BJ (cell line): Measurements from ENCODE around the gene ARHGAP23. TPM values are rescaled to one million over a fixed set of nuclear protein-coding genes. Genes with fewer than 3 reads are reported as not detected.

ENCODE experiments used
- CTCF ChIA-PET: fragments of 350-600 bp; formaldehyde crosslinking; extraction: SDS; loops from one replicate; lab custom pipeline; 2021; ENCODE audit warnings: antibody characterized with exemption, inconsistent platforms; lab: Yijun Ruan, JAX
- POLR2A ChIA-PET: fragments of 300-600 bp; sonication (Branson Sonifier 250); formaldehyde crosslinking; extraction: SDS; loops from one replicate; lab custom pipeline; 2021; ENCODE audit warnings: antibody characterized with exemption; lab: Charles Lee
- DNase-seq: peaks from one replicate; pipeline ENCODE4 v3.0.0-alpha.2; 2011; ENCODE audit warnings: low read depth
- H3K27me3 ChIP-seq: 2 replicates; pipeline ENCODE4 v1.6.0; 2011; ENCODE audit warnings: low read length; ENCODE audit not compliant: control insufficient read depth, insufficient read depth
- H3K36me3 ChIP-seq: 2 replicates; pipeline ENCODE4 v1.5.1; 2011; ENCODE audit warnings: low read length; ENCODE audit not compliant: control insufficient read depth, insufficient read depth
- H3K4me3 ChIP-seq: 2 replicates; pipeline ENCODE4 v1.5.1; 2011; ENCODE audit warnings: low read depth, mild to moderate bottlenecking, control low read depth, low read length
- polyA plus RNA-seq: library from polyadenylated mRNA; depleted of rRNA; stranded (reverse); fragments of >200 nt; gene quantifications from 2 replicates; pipeline ENCODE4 v1.2.3, GENCODE V29; 2011
- TF ChIP-seq, protein P1 (sequence below): IDR thresholded peaks from 2 replicates; pipeline ENCODE4 v1.5.1; 2011; ENCODE audit warnings: low read depth, mild to moderate bottlenecking, control low read depth, inconsistent platforms, low read length, moderate library complexity; ENCODE audit not compliant: insufficient read depth

ARHGAP23 gene
- polyA plus RNA-seq, 1 experiment = 17.2 TPM

DNA sequence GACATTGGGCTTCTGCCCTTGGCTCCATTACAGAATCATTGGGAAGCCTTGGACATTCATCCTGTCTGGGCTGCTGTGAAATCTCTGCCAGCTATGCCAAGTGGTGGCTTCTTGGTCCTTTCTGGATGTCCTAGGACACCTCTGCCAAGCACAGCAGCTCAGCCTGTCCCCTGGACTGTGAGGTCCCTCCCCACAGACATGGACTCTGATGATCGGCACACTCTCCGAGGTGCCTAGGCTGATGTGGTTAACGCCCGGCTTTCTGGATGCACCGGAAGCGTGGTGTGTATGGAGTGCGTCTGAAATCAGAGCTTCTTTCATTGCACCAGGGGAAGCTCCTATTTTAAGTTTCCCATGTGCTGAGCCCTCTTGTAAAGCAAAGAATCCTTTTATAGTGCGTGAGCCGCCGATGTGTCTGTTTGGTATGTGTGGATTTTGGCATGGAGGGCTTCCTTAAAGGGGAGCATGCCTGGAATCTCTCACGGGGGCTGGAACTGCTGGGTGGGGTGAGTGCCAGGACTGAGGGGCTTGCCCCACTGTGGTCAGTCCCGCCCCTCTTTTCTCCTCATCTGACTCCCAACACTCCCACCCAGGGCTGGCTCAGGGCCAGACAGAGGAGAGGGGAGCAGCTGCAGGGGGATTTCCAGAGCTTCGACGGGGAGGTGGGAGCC is 7.0 kb upstream of the ARHGAP23 start:
- Histone ChIP-seq H3K4me3 (no peak overlapping the region), H3K27me3 (peaks cover 25% of the 10 kb centered on the region), H3K36me3 (no peaks in the 10 kb centered on the region)
- DNase-seq = peak; percentile 65
- TF ChIP-seq, protein P1, sequence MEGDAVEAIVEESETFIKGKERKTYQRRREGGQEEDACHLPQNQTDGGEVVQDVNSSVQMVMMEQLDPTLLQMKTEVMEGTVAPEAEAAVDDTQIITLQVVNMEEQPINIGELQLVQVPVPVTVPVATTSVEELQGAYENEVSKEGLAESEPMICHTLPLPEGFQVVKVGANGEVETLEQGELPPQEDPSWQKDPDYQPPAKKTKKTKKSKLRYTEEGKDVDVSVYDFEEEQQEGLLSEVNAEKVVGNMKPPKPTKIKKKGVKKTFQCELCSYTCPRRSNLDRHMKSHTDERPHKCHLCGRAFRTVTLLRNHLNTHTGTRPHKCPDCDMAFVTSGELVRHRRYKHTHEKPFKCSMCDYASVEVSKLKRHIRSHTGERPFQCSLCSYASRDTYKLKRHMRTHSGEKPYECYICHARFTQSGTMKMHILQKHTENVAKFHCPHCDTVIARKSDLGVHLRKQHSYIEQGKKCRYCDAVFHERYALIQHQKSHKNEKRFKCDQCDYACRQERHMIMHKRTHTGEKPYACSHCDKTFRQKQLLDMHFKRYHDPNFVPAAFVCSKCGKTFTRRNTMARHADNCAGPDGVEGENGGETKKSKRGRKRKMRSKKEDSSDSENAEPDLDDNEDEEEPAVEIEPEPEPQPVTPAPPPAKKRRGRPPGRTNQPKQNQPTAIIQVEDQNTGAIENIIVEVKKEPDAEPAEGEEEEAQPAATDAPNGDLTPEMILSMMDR = no peak
- ChIA-PET CTCF (interaction anchor here (0.6 to 14.6 kb wide), 17 partner anchors 9 to 247 kb away, joined by 3 to 318 read pairs (median 4); partner anchors contain the start of genes GPR179 and SOCS7), POLR2A (interaction anchor here (1.1 kb wide), 1 partner anchor 31 kb away, joined by 4 read pairs; no protein-coding TSS in a partner anchor)

GRCh38 chr17:38421871-38422827 is 6.1 kb upstream of the ARHGAP23 start:
- DNase-seq = no peak
- ChIA-PET CTCF (interaction anchor here (0.8 to 14.6 kb wide), 15 partner anchors 10 to 246 kb away, joined by 3 to 318 read pairs (median 4); partner anchors contain the start of genes GPR179 and SOCS7), POLR2A (interaction anchor here (1.1 kb wide), 1 partner anchor 30 kb away, joined by 4 read pairs; no protein-coding TSS in a partner anchor)
- TF ChIP-seq, protein P1 = no peak
- H3K4me3 ChIP-seq = no peak overlapping the region
- peaks cover 21% of the 10 kb centered on the region for H3K27me3 ChIP-seq
- H3K36me3 ChIP-seq = no peaks in the 10 kb centered on the region

DNA sequence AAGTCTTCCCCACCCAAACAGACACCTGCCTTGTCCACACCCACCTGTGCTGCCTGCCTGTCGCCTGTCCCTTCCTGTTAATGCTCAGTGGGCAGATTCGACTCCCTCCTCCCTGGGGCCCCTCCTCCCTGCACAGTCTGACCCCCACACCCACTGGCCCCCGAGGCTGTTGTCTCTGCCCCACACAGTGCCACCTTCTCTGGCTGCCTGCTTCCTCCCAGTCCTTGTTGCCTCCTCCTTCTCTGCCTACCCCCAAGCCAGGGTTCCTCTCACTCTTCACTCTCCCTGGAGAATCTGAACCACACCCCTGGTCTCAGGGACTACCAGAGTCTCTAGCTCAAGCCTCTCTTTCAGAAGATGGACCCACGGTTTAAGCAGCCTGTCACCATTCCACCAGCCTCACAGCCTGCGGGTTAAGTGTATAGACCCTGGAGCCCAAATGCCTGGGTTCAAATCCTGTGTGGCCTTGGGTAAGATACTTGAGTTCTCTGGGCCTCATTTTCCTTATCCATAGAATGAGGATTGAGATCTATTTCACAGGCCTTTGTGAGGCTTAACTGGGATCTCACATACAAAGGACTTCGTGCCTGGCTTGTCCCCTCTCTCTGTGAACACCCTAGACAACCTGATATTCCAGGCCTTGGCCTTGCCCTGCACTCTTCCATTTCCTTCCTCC is 3.8 kb upstream of the ARHGAP23 start:
- Histone ChIP-seq H3K27me3 (peaks cover 4% of the 10 kb centered on the region; the same call in 1 of the 2 replicates), H3K4me3 (no peak overlapping the region), H3K36me3 (no peaks in the 10 kb centered on the region)
- no peak for DNase-seq
- TF ChIP-seq, protein P1 = no peak
- CTCF ChIA-PET = interaction anchor here (0.7 to 14.6 kb wide), 26 partner anchors 8 to 248 kb away, joined by 3 to 318 read pairs (median 5); partner anchors contain the start of genes GPR179 and SOCS7
- POLR2A ChIA-PET = no interaction called here

DNA sequence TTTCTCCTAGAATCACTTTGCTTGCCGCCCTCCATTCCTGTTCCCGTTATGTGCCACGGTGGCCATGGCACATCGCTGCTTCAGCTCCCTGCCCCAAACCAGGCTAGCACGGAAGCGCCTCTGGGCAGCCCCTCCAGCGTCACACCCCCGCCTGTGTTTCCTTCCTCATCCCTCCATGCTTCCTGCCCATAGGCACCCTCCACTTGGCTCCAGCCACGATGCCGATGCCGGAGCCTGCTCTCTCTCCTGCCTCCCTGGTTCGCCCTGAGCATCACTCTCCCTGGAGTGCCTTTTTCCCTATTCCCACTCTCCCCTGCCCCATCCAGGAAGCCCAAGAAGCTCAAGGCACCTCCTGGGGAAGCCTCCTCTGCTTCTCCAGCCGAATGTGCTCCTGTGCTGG is 3.2 kb upstream of the ARHGAP23 start:
- CTCF ChIA-PET = interaction anchor here (1.4 to 14.6 kb wide), 5 partner anchors 11 to 243 kb away, joined by 4 to 318 read pairs (median 7); partner anchors contain the start of genes GPR179 and SOCS7
- no peak for DNase-seq
- POLR2A ChIA-PET = no interaction called here
- H3K4me3 ChIP-seq = no peak overlapping the region
- TF ChIP-seq, protein P1 = no peak
- no peaks in the 10 kb centered on the region for H3K36me3 ChIP-seq
- H3K27me3 ChIP-seq = no peaks in the 10 kb centered on the region
